ENCODE data around the gene VIT.

The VIT gene

GRCh38 chr2:36708041-36708741 is 11.7 kb downstream of the VIT start:
- DNase-seq (ENCODE audit: low read depth in 1 of 2, low spot score in 1 of 2) = no peak

DNA sequence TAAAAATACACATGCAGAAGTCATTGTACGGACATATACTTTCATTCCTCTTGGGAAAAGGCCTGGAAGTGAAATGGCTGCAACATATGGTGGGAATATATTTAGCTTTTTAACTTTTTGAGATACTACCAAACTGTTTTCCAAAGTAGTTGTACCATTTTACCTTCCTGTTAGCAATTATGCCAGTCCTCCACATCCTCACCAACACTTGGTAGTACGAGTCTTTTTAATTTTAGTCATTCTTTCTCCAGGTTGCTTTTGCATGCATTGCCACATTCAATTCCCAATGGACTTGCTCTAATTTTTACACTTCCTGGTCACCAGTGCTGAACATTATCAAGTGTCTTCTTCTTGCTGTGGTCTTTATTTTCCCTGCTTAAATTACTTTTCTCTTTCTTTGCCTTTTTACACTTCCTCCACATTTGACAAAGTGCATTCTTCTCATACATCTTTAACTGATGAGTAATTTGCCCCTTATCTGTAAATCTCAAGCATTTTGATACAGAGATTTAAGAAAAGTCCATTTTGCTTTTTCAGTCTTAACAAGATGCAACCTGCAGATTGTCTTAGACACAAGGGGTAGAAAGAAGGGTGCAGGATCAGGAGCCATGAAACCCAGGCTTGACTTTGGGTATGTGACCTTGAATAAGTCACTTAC is 14.5 kb downstream of the VIT start:
- DNase-seq (ENCODE audit: low read depth in 1 of 2, low spot score in 1 of 2) = no peak

DNA sequence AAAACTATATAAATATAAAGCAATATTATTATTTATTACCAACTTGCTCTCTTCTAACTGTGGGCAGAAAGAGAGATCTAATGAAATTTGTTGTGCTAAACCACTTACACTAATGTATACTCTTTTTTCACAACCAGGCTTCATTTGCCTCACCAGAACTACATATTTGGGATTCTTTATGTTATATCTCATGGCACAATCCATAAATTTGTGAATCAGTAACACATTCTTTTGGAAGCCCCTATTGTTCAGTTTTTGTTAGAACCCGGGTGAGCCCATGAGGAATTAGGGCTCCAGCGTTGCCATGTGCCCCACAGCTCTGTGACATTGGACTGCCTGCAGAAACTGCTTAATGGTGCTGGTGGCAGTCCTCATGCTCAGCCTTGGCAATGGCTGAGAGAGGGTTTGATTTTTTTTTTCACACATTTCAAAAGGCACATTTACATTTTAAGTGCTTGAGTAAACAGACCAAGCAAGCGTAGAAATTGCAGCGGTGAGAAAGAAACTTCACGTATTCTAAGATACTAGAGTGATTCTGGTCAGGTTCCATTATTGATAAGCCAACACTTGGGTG is 15.3 kb downstream of the VIT start:
- DNase-seq (ENCODE audit: low read depth in 1 of 2, low spot score in 1 of 2) = no peak

- DNase-seq (ENCODE audit: low read depth in 1 of 2, low spot score in 1 of 2) = no peak
These were observed 16.8 kb downstream of the VIT start for GRCh38 chr2:36713310-36713709.

- DNase-seq (ENCODE audit: low read depth in 1 of 2, low spot score in 1 of 2) = no peak
These were observed 19.6 kb downstream of the VIT start for GRCh38 chr2:36716111-36716510.

- DNase-seq (ENCODE audit: low read depth in 1 of 2, low spot score in 1 of 2) = no peak
These were observed 21.2 kb downstream of the VIT start for GRCh38 chr2:36717603-36718266.

DNA sequence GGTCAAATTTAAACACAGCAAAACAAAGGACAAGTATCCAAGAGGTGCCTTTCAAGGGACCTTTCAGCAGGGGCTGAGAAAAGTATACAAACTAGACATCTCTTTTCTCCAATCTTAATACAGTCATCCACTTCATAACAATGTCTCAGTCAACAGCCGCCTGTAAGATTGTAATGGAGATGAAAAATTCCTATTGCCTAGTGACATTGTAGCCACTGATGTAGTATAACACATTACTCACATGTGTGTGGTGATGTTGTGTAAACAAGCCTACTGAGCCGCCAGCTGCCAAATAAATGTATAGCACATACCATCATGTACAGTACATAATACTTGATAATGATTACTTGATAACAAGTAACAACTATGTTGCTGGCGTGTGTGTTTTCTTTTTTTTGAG is 31.0 kb downstream of the VIT start:
- no peak for DNase-seq (ENCODE audit: low read depth in 1 of 2, low spot score in 1 of 2)

GRCh38 chr2:36729067-36729466 is 32.6 kb downstream of the VIT start:
- DNase-seq (ENCODE audit: low read depth in 1 of 2, low spot score in 1 of 2) = no peak

GRCh38 chr2:36731941-36732672 is 35.6 kb downstream of the VIT start:
- DNase-seq (ENCODE audit: low read depth in 1 of 2, low spot score in 1 of 2) = no peak

- DNase-seq (ENCODE audit: low read depth in 1 of 2, low spot score in 1 of 2) = no peak
These were observed 36.1 kb downstream of the VIT start for GRCh38 chr2:36732673-36733036.

GRCh38 chr2:36733215-36733614 is 36.7 kb downstream of the VIT start:
- DNase-seq (ENCODE audit: low read depth in 1 of 2, low spot score in 1 of 2) = no peak

- DNase-seq (ENCODE audit: low read depth in 1 of 2, low spot score in 1 of 2) = no peak
These were observed 37.8 kb downstream of the VIT start for GRCh38 chr2:36734304-36734703.

GRCh38 chr2:36737131-36737750 is 40.7 kb downstream of the VIT start:
- DNase-seq (ENCODE audit: low read depth in 1 of 2, low spot score in 1 of 2) = no peak

GRCh38 chr2:36740061-36740460 is 43.6 kb downstream of the VIT start:
- no peak for DNase-seq (ENCODE audit: low read depth in 1 of 2, low spot score in 1 of 2)

DNA sequence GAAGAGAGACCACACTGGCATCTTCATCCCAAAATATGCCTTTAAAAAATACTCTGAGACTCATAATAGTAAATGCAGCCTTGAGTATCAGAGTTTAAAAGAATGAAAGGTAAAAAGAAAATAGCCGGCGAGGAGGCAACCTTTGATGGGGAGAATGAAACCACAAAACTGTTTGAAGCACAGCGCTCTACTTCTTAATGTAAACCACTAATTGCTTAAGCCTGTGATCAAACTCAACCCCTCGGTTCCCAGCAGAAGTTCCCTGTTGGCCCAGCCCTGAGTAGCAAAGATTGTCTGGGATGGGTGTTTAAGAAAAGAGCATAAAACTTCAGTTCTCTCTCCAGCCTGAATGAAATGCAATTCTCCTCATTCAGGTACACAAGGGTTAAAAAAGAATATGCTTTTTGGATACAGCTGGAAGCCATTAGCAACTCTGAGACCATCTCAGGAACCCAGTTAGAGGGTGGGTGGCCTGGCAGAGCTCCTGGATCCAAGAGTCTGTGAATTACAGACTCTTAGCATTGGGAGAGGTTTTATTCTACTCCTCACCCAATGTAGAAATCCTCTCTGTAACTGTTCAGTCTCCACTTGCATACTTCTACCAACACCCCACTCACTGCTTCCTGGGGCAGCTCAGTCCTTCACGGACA is 44.8 kb downstream of the VIT start:
- no peak for DNase-seq (ENCODE audit: low read depth in 1 of 2, low spot score in 1 of 2)

DNA sequence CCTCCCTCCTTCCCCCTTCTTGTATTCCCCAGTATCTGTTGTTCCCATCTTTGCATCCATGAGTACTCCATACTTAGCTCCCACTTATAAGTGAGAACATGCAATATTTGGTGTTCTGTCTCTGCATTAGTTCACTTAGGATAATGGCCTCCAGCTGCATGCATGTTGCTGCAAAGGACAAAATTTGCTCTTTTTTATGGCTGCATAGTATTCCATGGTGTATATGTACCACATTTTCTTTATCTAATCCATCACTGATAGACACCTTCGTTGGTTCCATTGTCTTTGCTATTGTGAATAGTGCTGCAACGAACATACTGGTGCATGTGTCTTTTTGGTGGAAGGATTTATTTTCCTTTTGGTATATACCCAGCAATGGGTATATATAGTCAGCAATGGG is 47.4 kb downstream of the VIT start:
- no peak for DNase-seq (ENCODE audit: low read depth in 1 of 2, low spot score in 1 of 2)

GRCh38 chr2:36748166-36748565 is 51.7 kb downstream of the VIT start:
- DNase-seq (ENCODE audit: low read depth in 1 of 2, low spot score in 1 of 2) = no peak

DNA sequence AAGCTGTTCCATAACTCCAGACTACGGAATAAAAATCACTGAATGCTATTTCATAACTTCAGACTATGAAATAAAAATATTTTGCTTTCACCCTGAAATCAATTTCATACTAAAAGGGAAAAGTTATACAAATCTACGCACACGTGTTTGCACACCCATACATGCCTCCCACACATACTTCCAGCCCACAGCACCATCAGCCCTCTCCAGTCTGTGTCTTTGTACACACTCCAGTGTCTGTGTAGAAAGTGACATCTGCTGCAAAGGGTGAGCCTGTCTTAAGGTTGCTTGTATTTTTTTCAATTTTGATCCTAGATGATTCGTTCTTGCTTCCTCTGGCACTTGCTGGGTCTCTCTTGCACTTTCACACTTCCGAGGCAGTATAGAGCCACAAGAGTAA is 53.6 kb downstream of the VIT start:
- DNase-seq (ENCODE audit: low read depth in 1 of 2, low spot score in 1 of 2) = no peak

- DNase-seq (ENCODE audit: low read depth in 1 of 2, low spot score in 1 of 2) = no peak
These were observed 57.3 kb downstream of the VIT start for GRCh38 chr2:36753706-36754221.

DNA sequence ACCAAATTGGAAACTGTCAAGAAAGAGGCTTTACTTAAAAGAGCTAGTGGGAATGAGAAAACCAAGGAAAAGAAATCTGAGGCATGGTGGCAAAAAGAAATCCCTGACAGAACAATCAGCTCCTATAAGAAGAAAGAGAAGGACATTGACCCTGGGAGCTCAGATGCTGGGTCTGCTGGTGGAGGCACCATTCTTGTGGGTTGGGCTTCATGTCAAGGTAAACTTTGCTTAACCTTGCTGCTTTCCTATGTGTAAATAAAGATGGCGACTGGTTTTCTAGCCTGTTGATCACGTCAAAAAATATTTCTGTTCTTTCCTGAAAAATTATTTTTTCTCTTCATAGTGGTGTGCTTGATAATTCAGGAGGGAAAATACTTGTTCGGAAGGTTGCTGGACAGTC is 58.1 kb downstream of the VIT start:
- no peak for DNase-seq (ENCODE audit: low read depth in 1 of 2, low spot score in 1 of 2)

All from activated CD4-positive, alpha-beta T cell treated with anti-CD3 and anti-CD28 coated beads, Interleukin-2, amount 50 U/mL, for 24 hours (primary cell).